Occipital lobe (tissue), 2 donors: ENCODE results near the gene M6PR. TPM values are rescaled to one million over a fixed set of nuclear protein-coding genes. Genes with fewer than 3 reads are reported as not detected.
"Not testable (repeated sequence)": the region's sequence is repeated elsewhere in the genome, so short reads cannot be mapped to it uniquely, and the experiment has no call there.

Experiments used
- DNase-seq: peaks from one replicate; lab custom pipeline; 2025; lab: John Stamatoyannopoulos, UW
- total RNA-seq: library from RNA; depleted of rRNA; stranded (reverse); fragments of >200 nt; gene quantifications from one replicate; pipeline ENCODE4 v1.2.3, GENCODE V29; 2014

M6PR gene
- total RNA-seq, 1 donor from 2014 or later = 81.9 TPM

GRCh38 chr12:8950702-8951478 lies 1.4 kb upstream of the M6PR start:
- no peak for DNase-seq

- DNase-seq = no peak
Measured at GRCh38 chr12:8950221-8950527, 729 bp upstream of the M6PR start.

- no peak for DNase-seq
Measured at GRCh38 chr12:8948701-8949341, 624 bp downstream of the M6PR start.

GRCh38 chr12:8947737-8948136 lies 1.7 kb downstream of the M6PR start:
- DNase-seq = no peak

GRCh38 chr12:8946733-8947132 lies 2.7 kb downstream of the M6PR start:
- DNase-seq = no peak

- DNase-seq = no peak
Measured at GRCh38 chr12:8943565-8944186, 5.8 kb downstream of the M6PR start.

- no peak for DNase-seq
Measured at GRCh38 chr12:8941691-8942478, 7.6 kb downstream of the M6PR start.

GRCh38 chr12:8937842-8938442 lies 11.5 kb downstream of the M6PR start:
- not testable (repeated sequence) for DNase-seq

- DNase-seq = no peak
Measured at GRCh38 chr12:8936735-8937134, 12.7 kb downstream of the M6PR start.

GRCh38 chr12:8934080-8934479 lies 15.4 kb downstream of the M6PR start:
- DNase-seq = not testable (repeated sequence)

- not testable (repeated sequence) for DNase-seq
Measured at GRCh38 chr12:8932464-8932863, 17.0 kb downstream of the M6PR start.

- DNase-seq = not testable (repeated sequence)
Measured at GRCh38 chr12:8930655-8931323, 18.7 kb downstream of the M6PR start.

- no peak for DNase-seq
Measured at GRCh38 chr12:8922544-8922943, 26.9 kb downstream of the M6PR start.

- not testable (repeated sequence) for DNase-seq
Measured at GRCh38 chr12:8919643-8920042, 29.8 kb downstream of the M6PR start.

GRCh38 chr12:8917751-8918150 lies 31.7 kb downstream of the M6PR start:
- no peak for DNase-seq

GRCh38 chr12:8917031-8917430 lies 32.4 kb downstream of the M6PR start:
- DNase-seq = no peak

- DNase-seq = no peak
Measured at GRCh38 chr12:8916154-8916553, 33.3 kb downstream of the M6PR start.

- DNase-seq = peak; percentile 14
Measured at GRCh38 chr12:8914716-8915526, 34.5 kb downstream of the M6PR start.

GRCh38 chr12:8914033-8914715 lies 35.3 kb downstream of the M6PR start, which contains the start of gene PHC1:
Gene PHC1, plus strand, starts transcription at chr12:8914509. Its CDS starts 3,169 bp downstream, at chr12:8917678.
- peak; percentile 49 for DNase-seq

GRCh38 chr12:8913702-8914032 lies 35.8 kb downstream of the M6PR start:
- no peak for DNase-seq
